GM23338 (cell line): Measurements from ENCODE around the gene TOMM6. TPM values are rescaled to one million over a fixed set of nuclear protein-coding genes. Genes with fewer than 3 reads are reported as not detected.

Experiments used
- ATAC-seq: fragments of 200-7000 bp; cut with Tn5 transposase; 3 replicates; pipeline ENCODE4 v1.9.1; 2020
- DNase-seq: peaks from one replicate; pipeline ENCODE4 v3.0.0-alpha.2; 2015; ENCODE audit warnings: low spot score
- H2AFZ ChIP-seq: fragments of 200-600 bp; sonication (generic); 2 replicates; pipeline ENCODE4 v1.8.0; 2016; ENCODE audit warnings: antibody characterized with exemption, mild to moderate bottlenecking, moderate library complexity
- H3F3A ChIP-seq: fragments of 200-600 bp; sonication (generic); replicated peaks from 2 replicates; pipeline ENCODE4 v1.8.0; 2017; ENCODE audit warnings: antibody characterized with exemption, mixed run types, low read depth
- H3K27ac ChIP-seq: fragments of 200-600 bp; sonication (generic); 2 replicates; pipeline ENCODE4 v1.6.1; 2016; ENCODE audit warnings: low read depth
- H3K27me3 ChIP-seq: fragments of 200-600 bp; sonication (generic); 2 replicates; pipeline ENCODE4 v1.8.0; 2016; ENCODE audit warnings: mild to moderate bottlenecking, mixed run types, moderate library complexity; ENCODE audit not compliant: insufficient read depth
- H3K36me3 ChIP-seq: fragments of 200-600 bp; sonication (generic); 2 replicates; pipeline ENCODE4 v1.8.0; 2016; ENCODE audit warnings: mild to moderate bottlenecking; ENCODE audit not compliant: insufficient read depth
- H3K4me1 ChIP-seq: fragments of 200-600 bp; sonication (generic); 2 replicates; pipeline ENCODE4 v1.8.0; 2016; ENCODE audit warnings: mild to moderate bottlenecking, moderate library complexity; ENCODE audit not compliant: insufficient read depth
- H3K4me2 ChIP-seq: fragments of 200-600 bp; sonication (generic); 2 replicates; pipeline ENCODE4 v1.7.1; 2017; ENCODE audit warnings: mixed run types
- H3K4me3 ChIP-seq: fragments of 200-600 bp; sonication (generic); 2 replicates; pipeline ENCODE4 v1.6.1; 2016; ENCODE audit warnings: mixed run types
- H3K79me2 ChIP-seq: fragments of 200-600 bp; sonication (generic); replicated peaks from 2 replicates; pipeline ENCODE4 v1.8.0; 2017; ENCODE audit warnings: mild to moderate bottlenecking; ENCODE audit not compliant: insufficient read depth
- H3K9me2 ChIP-seq: fragments of 200-600 bp; sonication (generic); 2 replicates; pipeline ENCODE4 v1.8.0; 2017; ENCODE audit not compliant: insufficient read depth
- H4K20me1 ChIP-seq: fragments of 200-600 bp; sonication (generic); replicated peaks from 2 replicates; pipeline ENCODE4 v1.8.0; 2017; ENCODE audit warnings: mild to moderate bottlenecking; ENCODE audit not compliant: insufficient read depth
- H3K27ac Mint-ChIP-seq: 2 replicates; pipeline ENCODE4 v1.8.0; 2020; ENCODE audit warnings: inconsistent platforms, mild to moderate bottlenecking, moderate library complexity, mixed read lengths
- H3K27me3 Mint-ChIP-seq: 3 replicates; pipeline ENCODE4 v1.8.0; 2022; ENCODE audit warnings: low read depth, mild to moderate bottlenecking, moderate library complexity, mixed read lengths, inconsistent platforms; ENCODE audit not compliant: insufficient read depth, poor library complexity
- H3K36me3 Mint-ChIP-seq: 3 replicates; pipeline ENCODE4 v1.8.0; 2021; ENCODE audit warnings: low read depth, mild to moderate bottlenecking, inconsistent platforms, moderate library complexity, mixed read lengths
- H3K4me1 Mint-ChIP-seq: 3 replicates; pipeline ENCODE4 v1.8.0; 2020; ENCODE audit warnings: mild to moderate bottlenecking, inconsistent platforms, mixed read lengths
- H3K4me3 Mint-ChIP-seq: 3 replicates; pipeline ENCODE4 v1.8.0; 2021; ENCODE audit warnings: moderate library complexity, mild to moderate bottlenecking, inconsistent platforms, mixed read lengths
- H3K9me3 Mint-ChIP-seq: 3 replicates; pipeline ENCODE4 v1.8.0; 2020; ENCODE audit warnings: moderate library complexity, mild to moderate bottlenecking, inconsistent platforms, mixed read lengths
- CREB1 ChIP-seq: fragments of 250-450 bp; sonication (Bioruptor Pico); IDR thresholded peaks from 2 replicates; pipeline ENCODE4 v1.5.0; 2020; ENCODE audit warnings: low read depth, mild to moderate bottlenecking, moderate library complexity
- EZH2 ChIP-seq: fragments of 200-600 bp; sonication (generic); IDR thresholded peaks from one replicate; pipeline ENCODE4 v1.8.0; 2017; ENCODE audit warnings: antibody characterized with exemption, mild to moderate bottlenecking, low read depth; ENCODE audit not compliant: unreplicated experiment
- EZH2phosphoT487 ChIP-seq: fragments of 200-600 bp; sonication (generic); IDR thresholded peaks from one replicate; pipeline ENCODE4 v1.8.1; 2018; ENCODE audit warnings: antibody characterized with exemption; ENCODE audit not compliant: unreplicated experiment
- JUNB ChIP-seq: IDR thresholded peaks from one replicate; pipeline ENCODE4 v1.6.1; 2016; ENCODE audit warnings: antibody characterized with exemption; ENCODE audit not compliant: unreplicated experiment
- NANOG ChIP-seq: IDR thresholded peaks from 2 replicates; pipeline ENCODE4 v1.6.1; 2016; ENCODE audit warnings: antibody characterized with exemption, borderline replicate concordance
- STAT1 ChIP-seq: IDR thresholded peaks from one replicate; pipeline ENCODE4 v1.6.1; 2016; ENCODE audit warnings: antibody characterized with exemption; ENCODE audit not compliant: unreplicated experiment
- ZNF331 ChIP-seq: fragments of 250-450 bp; sonication (Bioruptor Pico); IDR thresholded peaks from 2 replicates; pipeline ENCODE4 v1.5.0; 2020; ENCODE audit warnings: low read depth, mild to moderate bottlenecking, moderate library complexity
- ZNF462 ChIP-seq: fragments of 250-450 bp; sonication (Bioruptor Pico); IDR thresholded peaks from 2 replicates; pipeline ENCODE4 v1.5.0; 2020; ENCODE audit warnings: mild to moderate bottlenecking, moderate library complexity
- polyA plus RNA-seq: library from polyadenylated mRNA; unstranded; fragments of >200 nt; fragmentation: Nextera tagmentation; extraction: Ambion mirVana; gene quantifications from 2 replicates; pipeline ENCODE4 v1.2.1, GENCODE V29; 2016
- total RNA-seq: library from RNA; depleted of rRNA; stranded (reverse); fragments of >200 nt; shearing (Covaris generic); gene quantifications from 2 replicates; pipeline ENCODE4 v1.2.3, GENCODE V29; 2014
- TF ChIP-seq, protein P1 (sequence below), 2 experiments: fragments of 200-600 bp in 1 of 2; sonication (generic) in 1 of 2; conservative IDR thresholded peaks; 2 replicates each; pipeline versions ENCODE4 v1.5.1 to v1.6.1; 2016 to 2017; ENCODE audit warnings: antibody characterized with exemption in 2 of 2, low read depth in 2 of 2, mild to moderate bottlenecking in 2 of 2, moderate library complexity in 1 of 2

The TOMM6 gene
- total and polyA plus RNA-seq, 2 experiments from 2014 or later: 195 to 372 TPM

GRCh38 chr6:41748542-41748941 lies 39.0 kb upstream of the TOMM6 start (continued):
- no peak for TF ChIP-seq ZNF462
- no peak for TF ChIP-seq EZH2phosphoT487
- TF ChIP-seq, protein P1, sequence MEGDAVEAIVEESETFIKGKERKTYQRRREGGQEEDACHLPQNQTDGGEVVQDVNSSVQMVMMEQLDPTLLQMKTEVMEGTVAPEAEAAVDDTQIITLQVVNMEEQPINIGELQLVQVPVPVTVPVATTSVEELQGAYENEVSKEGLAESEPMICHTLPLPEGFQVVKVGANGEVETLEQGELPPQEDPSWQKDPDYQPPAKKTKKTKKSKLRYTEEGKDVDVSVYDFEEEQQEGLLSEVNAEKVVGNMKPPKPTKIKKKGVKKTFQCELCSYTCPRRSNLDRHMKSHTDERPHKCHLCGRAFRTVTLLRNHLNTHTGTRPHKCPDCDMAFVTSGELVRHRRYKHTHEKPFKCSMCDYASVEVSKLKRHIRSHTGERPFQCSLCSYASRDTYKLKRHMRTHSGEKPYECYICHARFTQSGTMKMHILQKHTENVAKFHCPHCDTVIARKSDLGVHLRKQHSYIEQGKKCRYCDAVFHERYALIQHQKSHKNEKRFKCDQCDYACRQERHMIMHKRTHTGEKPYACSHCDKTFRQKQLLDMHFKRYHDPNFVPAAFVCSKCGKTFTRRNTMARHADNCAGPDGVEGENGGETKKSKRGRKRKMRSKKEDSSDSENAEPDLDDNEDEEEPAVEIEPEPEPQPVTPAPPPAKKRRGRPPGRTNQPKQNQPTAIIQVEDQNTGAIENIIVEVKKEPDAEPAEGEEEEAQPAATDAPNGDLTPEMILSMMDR (conservative IDR thresholded peaks at IDR 0.05; ENCODE audit: low read depth in 2 of 2): no peak
- no peak for TF ChIP-seq NANOG
- no peak for TF ChIP-seq CREB1 (CRISPR knock-in tag)
- no peak for TF ChIP-seq EZH2
- TF ChIP-seq JUNB: no peak
- no peak for TF ChIP-seq ZNF331
- TF ChIP-seq STAT1: no peak

- H3F3A ChIP-seq: no peaks in the 10 kb centered on the region
- Mint-ChIP-seq H3K27ac (no peak overlapping the region), H3K27me3 (peaks cover 9% of the 10 kb centered on the region), H3K4me3 (no peak overlapping the region), H3K4me1 (no peaks in the 10 kb centered on the region), H3K9me3 (no peaks in the 10 kb centered on the region), H3K36me3 (no peaks in the 10 kb centered on the region)
- no peak for ATAC-seq
- H3K79me2 ChIP-seq: no peaks in the 10 kb centered on the region
- H3K36me3 ChIP-seq: no peaks in the 10 kb centered on the region
- no peaks in the 10 kb centered on the region for H3K4me1 ChIP-seq
- H3K27me3 ChIP-seq: no peaks in the 10 kb centered on the region
- TF ChIP-seq JUNB: no peak
- no peak for TF ChIP-seq NANOG
- TF ChIP-seq, protein P1 (conservative IDR thresholded peaks at IDR 0.05; ENCODE audit: low read depth in 2 of 2): no peak
- no peak for TF ChIP-seq CREB1 (CRISPR knock-in tag)
- no peak for TF ChIP-seq EZH2
- H3K4me2 ChIP-seq: no peak overlapping the region
- no peak overlapping the region for H2AFZ ChIP-seq
- H3K4me3 ChIP-seq: no peak overlapping the region
- no peaks in the 10 kb centered on the region for H3K9me2 ChIP-seq
- H3K27ac ChIP-seq: no peak overlapping the region
- H4K20me1 ChIP-seq: no peaks in the 10 kb centered on the region
- DNase-seq: no peak
Observed at GRCh38 chr6:41750374-41750773, 37.1 kb upstream of the TOMM6 start.
